GM12878 (cell line): Measurements from ENCODE around the gene ATP2B1. TPM values are rescaled to one million over a fixed set of nuclear protein-coding genes. Genes with fewer than 3 reads are reported as not detected.

Experiments
- ATAC-seq: fragments of 200-7000 bp; cut with Tn5 transposase; 3 replicates; pipeline ENCODE4 v1.9.1; 2020; ENCODE audit warnings: mild to moderate bottlenecking, moderate library complexity
- BruUV-seq: library from RNA; stranded (reverse); fragments of 400-500 nt; replicated peaks from 2 replicates; lab custom pipeline; 2021; lab: Mats Ljungman, UMichigan
- CTCF ChIA-PET: fragments of 300-600 bp; sonication (Branson Sonifier 250); formaldehyde crosslinking; extraction: SDS; loops from one replicate; lab custom pipeline; 2021; ENCODE audit warnings: inconsistent platforms; lab: Yijun Ruan, JAX
- POLR2A ChIA-PET: fragments of 350-600 bp; formaldehyde crosslinking; extraction: SDS; loops from one replicate; lab custom pipeline; 2021; ENCODE audit warnings: inconsistent platforms; lab: Charles Lee
- RAD21 ChIA-PET: fragments of 300-600 bp; sonication (Branson Sonifier 250); formaldehyde crosslinking; loops from one replicate; lab custom pipeline; 2023; ENCODE audit warnings: antibody characterized with exemption; ENCODE audit not compliant: unreplicated experiment; lab: Charles Lee
- SMC1A ChIA-PET: fragments of 300-600 bp; sonication (Branson Sonifier 250); formaldehyde crosslinking; loops from one replicate; lab custom pipeline; 2023; ENCODE audit not compliant: unreplicated experiment, uncharacterized antibody; lab: Charles Lee
- DNase-seq: peaks from one replicate; pipeline ENCODE4 v3.0.0-alpha.2; 2011; ENCODE audit warnings: low read depth, low spot score
- FAIRE-seq: peaks from 3 replicates; lab custom pipeline; 2011; peaks lifted over from hg19 to GRCh38; lab: Jason Lieb, UNC
- H2AFZ ChIP-seq: 2 replicates; pipeline ENCODE4 v1.6.0; 2011; ENCODE audit warnings: low read depth, low read length, control low read depth; ENCODE audit not compliant: control insufficient read depth
- H3K27ac ChIP-seq: 2 replicates; pipeline ENCODE4 v1.5.1; 2011; ENCODE audit warnings: control low read depth; ENCODE audit not compliant: control insufficient read depth, insufficient read depth
- H3K27me3 ChIP-seq, 2 experiments: replicated peaks in 1 of 2; 2 replicates each; pipeline versions ENCODE4 v1.6.0 to v1.6.1; 2011; ENCODE audit warnings: low read length in 1 of 2; ENCODE audit not compliant: control insufficient read depth in 2 of 2, insufficient read depth in 2 of 2
- H3K36me3 ChIP-seq, 2 experiments: 2 replicates each; pipeline ENCODE4 v1.5.1; 2011; ENCODE audit warnings: low read length in 1 of 2; ENCODE audit not compliant: control insufficient read depth in 2 of 2, insufficient read depth in 2 of 2
- H3K4me1 ChIP-seq: 2 replicates; pipeline ENCODE4 v1.6.1; 2011; ENCODE audit warnings: mild to moderate bottlenecking, low read length, moderate library complexity, mixed read lengths; ENCODE audit not compliant: control insufficient read depth, insufficient read depth
- H3K4me2 ChIP-seq: 2 replicates; pipeline ENCODE4 v1.6.0; 2011; ENCODE audit warnings: control low read depth; ENCODE audit not compliant: control insufficient read depth, insufficient read depth
- H3K4me3 ChIP-seq: fragments of 200-600 bp; sonication (generic); 2 replicates; pipeline ENCODE4 v1.5.1; 2016
- H3K79me2 ChIP-seq: 2 replicates; pipeline ENCODE4 v1.6.0; 2011; ENCODE audit warnings: low read length; ENCODE audit not compliant: control insufficient read depth, insufficient read depth
- H3K9ac ChIP-seq: 2 replicates; pipeline ENCODE4 v1.8.0; 2011; ENCODE audit warnings: low read length, control low read depth, mixed read lengths; ENCODE audit not compliant: control insufficient read depth, insufficient read depth
- H3K9me3 ChIP-seq: replicated peaks from 3 replicates; pipeline ENCODE4 v1.5.1; 2011; ENCODE audit warnings: mild to moderate bottlenecking, low read length; ENCODE audit not compliant: control insufficient read depth, insufficient read depth
- H4K20me1 ChIP-seq: 2 replicates; pipeline ENCODE4 v1.6.0; 2011; ENCODE audit not compliant: control insufficient read depth, insufficient read depth
- DPF2 ChIP-seq: fragments of 450-650 bp; IDR thresholded peaks from 2 replicates; pipeline ENCODE4 v1.6.1; 2017; ENCODE audit warnings: mild to moderate bottlenecking
- E4F1 ChIP-seq: fragments of 450-650 bp; IDR thresholded peaks from 2 replicates; pipeline ENCODE4 v1.6.1; 2018; ENCODE audit warnings: borderline replicate concordance, mild to moderate bottlenecking; ENCODE audit not compliant: partially characterized antibody
- ETV6 ChIP-seq, 2 experiments: fragments of 450-650 bp in 1 of 2; IDR thresholded peaks in 1 of 2; conservative IDR thresholded peaks in 1 of 2; 2 replicates each; pipeline ENCODE4 v1.6.1; 2014; ENCODE audit warnings: antibody characterized with exemption in 1 of 2, borderline replicate concordance in 1 of 2, low read depth in 1 of 2, mild to moderate bottlenecking in 1 of 2, moderate library complexity in 1 of 2
- MYB ChIP-seq: fragments of 150-350 bp; IDR thresholded peaks from 2 replicates; pipeline ENCODE4 v1.6.1; 2014; ENCODE audit warnings: mild to moderate bottlenecking, low read depth, low read length, borderline replicate concordance
- MYC ChIP-seq: IDR thresholded peaks from 2 replicates; pipeline ENCODE4 v1.6.1; 2011; ENCODE audit warnings: mild to moderate bottlenecking, low read length, moderate library complexity, inconsistent platforms; ENCODE audit not compliant: insufficient read depth, insufficient replicate concordance, insufficient read length, severe bottlenecking
- NFIC ChIP-seq: IDR thresholded peaks from 2 replicates; pipeline ENCODE4 v1.6.1; 2012; ENCODE audit warnings: low read depth, mild to moderate bottlenecking, inconsistent platforms, low read length, moderate library complexity
- NFXL1 ChIP-seq: fragments of 450-650 bp; IDR thresholded peaks from 2 replicates; pipeline ENCODE4 v1.6.1; 2017; ENCODE audit warnings: antibody characterized with exemption, mild to moderate bottlenecking, borderline replicate concordance
- PAX8 ChIP-seq: fragments of 450-650 bp; IDR thresholded peaks from 2 replicates; pipeline ENCODE4 v1.6.1; 2017; ENCODE audit warnings: mild to moderate bottlenecking, moderate library complexity
- POLR2AphosphoS2 ChIP-seq: IDR thresholded peaks from 2 replicates; pipeline ENCODE4 v1.6.1; 2011; ENCODE audit warnings: low read depth, mild to moderate bottlenecking, low read length, improper control_type of control experiment, moderate library complexity
- TBL1XR1 ChIP-seq: IDR thresholded peaks from 2 replicates; pipeline ENCODE4 v1.6.1; 2012; ENCODE audit warnings: low read depth, low read length, improper control_type of control experiment
- TCF3 ChIP-seq: IDR thresholded peaks from 2 replicates; pipeline ENCODE4 v1.6.1; 2012; ENCODE audit warnings: low read depth, mild to moderate bottlenecking, low read length, borderline replicate concordance; ENCODE audit not compliant: insufficient read depth
- YBX1 ChIP-seq: fragments of 450-650 bp; IDR thresholded peaks from 2 replicates; pipeline ENCODE4 v1.6.1; 2016; ENCODE audit warnings: antibody characterized with exemption
- ZNF274 ChIP-seq: IDR thresholded peaks from one replicate; pipeline ENCODE4 v1.8.0; 2011; ENCODE audit not compliant: insufficient read length, insufficient read depth
- ZSCAN29 ChIP-seq: fragments of 450-650 bp; IDR thresholded peaks from 2 replicates; pipeline ENCODE4 v1.6.1; 2017; ENCODE audit warnings: mild to moderate bottlenecking, moderate library complexity
- WGBS: methylation state at CpG from one replicate; pipeline ENCODE4 v1.1.6; 2016; ENCODE audit warnings: low lambda C conversion rate; ENCODE audit not compliant: insufficient replicate concordance, insufficient coverage; ENCODE audit errors: missing lambda C conversion rate; 5-methylcytosine and 5-hydroxymethylcytosine counted together
- in situ Hi-C: fragments of 300-500 bp; cut with MboI; formaldehyde crosslinking; loops from 9 replicates; pipeline ENCODE4 v1.14.3; 2018; ENCODE audit warnings: mixed read lengths
- intact Hi-C: fragments of 100-400 bp; cut with micrococcal nuclease; formaldehyde crosslinking; loops from one replicate; pipeline ENCODE4 v1.14.2; 2022; ENCODE audit not compliant: unreplicated experiment
- polyA plus RNA-seq, 11 experiments: library from polyadenylated mRNA; depleted of rRNA in 4 of 11; unstranded in 6 of 11; stranded (reverse) in 5 of 11; fragments of >200 nt; fragmentation: Nextera tagmentation in 4 of 11; fragmentation: Illumina TruSeq in 1 of 11; extraction: Ambion mirVana in 4 of 11; extraction: Trizol in 1 of 11; gene quantifications; 1 replicate in 1 of 11; 2 replicates in 10 of 11; pipeline versions ENCODE4 v1.2.1 to v1.2.3, GENCODE V29; 2011 to 2016; ENCODE audit warnings: inconsistent platforms in 2 of 11, missing spikeins in 2 of 11, low read depth in 1 of 11
- total RNA-seq, 4 experiments: library from RNA; depleted of rRNA in 3 of 4; stranded (reverse); fragments of >200 nt in 3 of 4; fragmentation: Illumina TruSeq in 1 of 4; extraction: Trizol in 1 of 4; gene quantifications; 2 replicates each; pipeline versions ENCODE4 v1.2.1 to v1.2.3, GENCODE V29; 2013 to 2021
- TF ChIP-seq, protein P1 (sequence below): fragments of 450-650 bp; formaldehyde crosslinking; IDR thresholded peaks from 2 replicates; pipeline ENCODE4 v1.4.0; 2020; ENCODE audit warnings: mild to moderate bottlenecking, moderate library complexity

ATP2B1 gene
- total and polyA plus RNA-seq, 10 of the 15 experiments (the other 5 are each of a cell fraction or from before 2014, with no cell fraction given) = 15.9 to 67.8 (median 48.5) TPM

DNA sequence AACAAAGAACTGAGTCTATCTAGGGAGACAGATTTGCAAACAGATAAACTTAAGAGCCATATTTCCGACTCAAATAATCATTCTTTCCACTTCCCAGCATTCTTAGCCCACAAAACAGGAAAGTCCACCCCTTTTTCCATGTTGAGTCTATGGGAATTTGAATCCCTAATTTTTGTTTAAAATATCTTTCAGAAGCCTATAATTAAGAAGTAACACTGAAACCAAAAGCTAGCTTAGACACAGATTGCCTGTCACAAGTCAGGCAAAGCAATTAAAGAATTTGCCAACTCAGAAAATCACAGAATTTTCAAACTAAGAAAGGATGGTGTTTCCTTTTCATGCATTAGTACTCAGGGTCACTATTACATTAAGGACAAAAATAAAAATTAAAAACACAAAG is 17.0 kb downstream of the ATP2B1 start:
- no peak overlapping the region for H3K9ac ChIP-seq
- ChIA-PET POLR2A (no interaction called here), RAD21 (interaction anchor here (0.6 to 1.2 kb wide), 3 partner anchors 11 to 147 kb away, joined by 3 to 5 read pairs (median 3); no protein-coding TSS in a partner anchor), SMC1A (interaction anchor here (0.7 to 2.3 kb wide), 7 partner anchors 11 to 148 kb away, joined by 3 to 12 read pairs (median 5); no protein-coding TSS in a partner anchor), CTCF (interaction anchor here (1.2 kb wide), 1 partner anchor 15 kb away, joined by 3 read pairs; no protein-coding TSS in a partner anchor)
- in situ Hi-C loops = no loop called here
- H3K79me2 ChIP-seq = peaks cover 94% of the 10 kb centered on the region
- BruUV-seq = no TSS peak
- H3K4me1 ChIP-seq = peaks cover 9% of the 10 kb centered on the region
- H3K36me3 ChIP-seq = no peaks in the 10 kb centered on the region
- no peaks in the 10 kb centered on the region for H4K20me1 ChIP-seq
- WGBS = 50% methylated on average over 1 of the region's 1 CpG
- no peak for FAIRE-seq
- ATAC-seq = 0 out of 3 replicates have a peak, but pooled peaks have one; percentile 3
- no peak overlapping the region for H2AFZ ChIP-seq
- no peak for DNase-seq
- no peaks in the 10 kb centered on the region for H3K27me3 ChIP-seq
- H3K4me2 ChIP-seq = no peak overlapping the region
- H3K9me3 ChIP-seq = peaks cover 4% of the 10 kb centered on the region
- H3K27ac ChIP-seq = no peak overlapping the region
- intact Hi-C loops = no loop called here
- no peak overlapping the region for H3K4me3 ChIP-seq
- TF ChIP-seq PAX8 = no peak
- no peak for TF ChIP-seq YBX1
- no peak for TF ChIP-seq MYB
- no peak for TF ChIP-seq ZNF274
- no peak for TF ChIP-seq ETV6 (conservative IDR thresholded peaks at IDR 0.05 in 1 of 2, IDR thresholded peaks at IDR 0.05 in 1 of 2; ENCODE audit: borderline replicate concordance in 1 of 2, low read depth in 1 of 2)
- no peak for TF ChIP-seq DPF2
- no peak for TF ChIP-seq ZSCAN29
- TF ChIP-seq TCF3 = no peak
- TF ChIP-seq, protein P1, sequence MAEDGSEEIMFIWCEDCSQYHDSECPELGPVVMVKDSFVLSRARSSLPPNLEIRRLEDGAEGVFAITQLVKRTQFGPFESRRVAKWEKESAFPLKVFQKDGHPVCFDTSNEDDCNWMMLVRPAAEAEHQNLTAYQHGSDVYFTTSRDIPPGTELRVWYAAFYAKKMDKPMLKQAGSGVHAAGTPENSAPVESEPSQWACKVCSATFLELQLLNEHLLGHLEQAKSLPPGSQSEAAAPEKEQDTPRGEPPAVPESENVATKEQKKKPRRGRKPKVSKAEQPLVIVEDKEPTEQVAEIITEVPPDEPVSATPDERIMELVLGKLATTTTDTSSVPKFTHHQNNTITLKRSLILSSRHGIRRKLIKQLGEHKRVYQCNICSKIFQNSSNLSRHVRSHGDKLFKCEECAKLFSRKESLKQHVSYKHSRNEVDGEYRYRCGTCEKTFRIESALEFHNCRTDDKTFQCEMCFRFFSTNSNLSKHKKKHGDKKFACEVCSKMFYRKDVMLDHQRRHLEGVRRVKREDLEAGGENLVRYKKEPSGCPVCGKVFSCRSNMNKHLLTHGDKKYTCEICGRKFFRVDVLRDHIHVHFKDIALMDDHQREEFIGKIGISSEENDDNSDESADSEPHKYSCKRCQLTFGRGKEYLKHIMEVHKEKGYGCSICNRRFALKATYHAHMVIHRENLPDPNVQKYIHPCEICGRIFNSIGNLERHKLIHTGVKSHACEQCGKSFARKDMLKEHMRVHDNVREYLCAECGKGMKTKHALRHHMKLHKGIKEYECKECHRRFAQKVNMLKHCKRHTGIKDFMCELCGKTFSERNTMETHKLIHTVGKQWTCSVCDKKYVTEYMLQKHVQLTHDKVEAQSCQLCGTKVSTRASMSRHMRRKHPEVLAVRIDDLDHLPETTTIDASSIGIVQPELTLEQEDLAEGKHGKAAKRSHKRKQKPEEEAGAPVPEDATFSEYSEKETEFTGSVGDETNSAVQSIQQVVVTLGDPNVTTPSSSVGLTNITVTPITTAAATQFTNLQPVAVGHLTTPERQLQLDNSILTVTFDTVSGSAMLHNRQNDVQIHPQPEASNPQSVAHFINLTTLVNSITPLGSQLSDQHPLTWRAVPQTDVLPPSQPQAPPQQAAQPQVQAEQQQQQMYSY (CRISPR knock-in tag) = no peak
- TF ChIP-seq NFXL1 = no peak
- TF ChIP-seq E4F1 = no peak
- no peak for TF ChIP-seq MYC
- no peak for TF ChIP-seq POLR2AphosphoS2
- TF ChIP-seq TBL1XR1 = no peak
- TF ChIP-seq NFIC = no peak
